Endothelial cell of umbilical vein (primary cell): ENCODE results near the gene CLIC4. TPM values are rescaled to one million over a fixed set of nuclear protein-coding genes. Genes with fewer than 3 reads are reported as not detected.

Source experiments
- BruUV-seq: library from RNA; stranded (reverse); fragments of 400-500 nt; replicated peaks from 2 replicates; lab custom pipeline; 2021; lab: Mats Ljungman, UMichigan
- CTCF ChIA-PET: fragments of 300-600, 350-600 bp; sonication (Branson Sonifier 250); formaldehyde crosslinking; loops from one replicate; lab custom pipeline; 2021; ENCODE audit warnings: antibody characterized with exemption, inconsistent platforms; lab: Charles Lee
- POLR2A ChIA-PET: fragments of 300-600, 350-600 bp; sonication (Branson Sonifier 250); formaldehyde crosslinking; loops from one replicate; lab custom pipeline; 2021; ENCODE audit warnings: antibody characterized with exemption, inconsistent platforms; lab: Charles Lee
- DNase-seq: peaks from one replicate; pipeline ENCODE4 v3.0.0-alpha.2; 2011; ENCODE audit warnings: low read depth, low spot score
- FAIRE-seq: peaks from 2 replicates; lab custom pipeline; 2011; peaks lifted over from hg19 to GRCh38; lab: Jason Lieb, UNC
- H2AFZ ChIP-seq: 2 replicates; pipeline ENCODE4 v1.6.0; 2012; ENCODE audit warnings: low read depth, low read length, control low read depth, inconsistent platforms
- H3K27ac ChIP-seq: 2 replicates; pipeline ENCODE4 v1.5.1; 2011; ENCODE audit warnings: low read depth, mild to moderate bottlenecking, control low read depth, low read length, moderate library complexity; ENCODE audit not compliant: insufficient read depth
- H3K27me3 ChIP-seq, 2 experiments: 2 replicates each; pipeline versions ENCODE4 v1.6.0 to v1.6.1; 2011; ENCODE audit warnings: low read length in 2 of 2, mixed read lengths in 1 of 2; ENCODE audit not compliant: control insufficient read depth in 2 of 2, insufficient read depth in 2 of 2
- H3K36me3 ChIP-seq, 2 experiments: 2 replicates in 1 of 2; 3 replicates in 1 of 2; pipeline ENCODE4 v1.5.1; 2011; ENCODE audit warnings: low read length in 2 of 2, mild to moderate bottlenecking in 1 of 2, moderate library complexity in 1 of 2; ENCODE audit not compliant: control insufficient read depth in 2 of 2, insufficient read depth in 2 of 2; ENCODE audit errors: extremely low read depth in 1 of 2
- H3K4me1 ChIP-seq: 3 replicates; pipeline ENCODE4 v1.5.1; 2011; ENCODE audit warnings: mild to moderate bottlenecking, low read length; ENCODE audit not compliant: control insufficient read depth, insufficient read depth; ENCODE audit errors: extremely low read depth
- H3K4me2 ChIP-seq: 2 replicates; pipeline ENCODE4 v1.6.1; 2011; ENCODE audit warnings: low read length, control low read depth, mixed read lengths; ENCODE audit not compliant: insufficient read depth
- H3K4me3 ChIP-seq, 3 experiments: fragments of 200-600 bp in 1 of 3; sonication (generic), shearing (Covaris generic) in 1 of 3; replicated peaks in 1 of 3; 2 replicates each; pipeline ENCODE4 v1.5.1; 2011 to 2016; ENCODE audit warnings: control low read depth in 3 of 3, low read length in 3 of 3, mild to moderate bottlenecking in 2 of 3, inconsistent platforms in 1 of 3, low read depth in 1 of 3, moderate library complexity in 1 of 3; ENCODE audit not compliant: insufficient read depth in 1 of 3
- H3K79me2 ChIP-seq: 2 replicates; pipeline ENCODE4 v1.6.0; 2012; ENCODE audit warnings: low read length, inconsistent platforms; ENCODE audit not compliant: control insufficient read depth, insufficient read depth
- H3K9ac ChIP-seq: replicated peaks from 2 replicates; pipeline ENCODE3; 2011; ENCODE audit warnings: low read length, control low read depth; ENCODE audit not compliant: insufficient read depth; ENCODE audit errors: extremely low read depth
- H3K9me1 ChIP-seq: replicated peaks from 3 replicates; pipeline ENCODE4 v1.6.0; 2011; ENCODE audit warnings: mild to moderate bottlenecking, low read length; ENCODE audit not compliant: control insufficient read depth, insufficient read depth; ENCODE audit errors: extremely low read depth
- H3K9me3 ChIP-seq: replicated peaks from 2 replicates; pipeline ENCODE4 v1.5.1; 2012; ENCODE audit warnings: low read length, inconsistent platforms; ENCODE audit not compliant: control insufficient read depth, insufficient read depth
- H4K20me1 ChIP-seq: replicated peaks from 2 replicates; pipeline ENCODE3; 2011; ENCODE audit warnings: mild to moderate bottlenecking, low read length; ENCODE audit not compliant: control insufficient read depth, insufficient read depth; ENCODE audit errors: extremely low read depth
- EZH2 ChIP-seq: IDR thresholded peaks from 2 replicates; pipeline ENCODE4 v1.6.1; 2012; ENCODE audit warnings: borderline replicate concordance, low read depth, mild to moderate bottlenecking, moderate library complexity, low read length, inconsistent platforms; ENCODE audit not compliant: severe bottlenecking
- FOS ChIP-seq: IDR thresholded peaks from 2 replicates; pipeline ENCODE4 v1.6.1; 2011; ENCODE audit warnings: mild to moderate bottlenecking, low read length, moderate library complexity, borderline replicate concordance; ENCODE audit not compliant: insufficient read depth
- GATA2 ChIP-seq: IDR thresholded peaks from 2 replicates; pipeline ENCODE4 v1.7.0; 2011; ENCODE audit warnings: low read depth, mild to moderate bottlenecking, moderate library complexity, mixed read lengths, low read length; ENCODE audit not compliant: insufficient read length, insufficient read depth
- JUN ChIP-seq: IDR thresholded peaks from 2 replicates; pipeline ENCODE4 v1.6.1; 2011; ENCODE audit warnings: borderline replicate concordance, low read depth; ENCODE audit not compliant: insufficient read length, insufficient read depth
- MYC ChIP-seq: IDR thresholded peaks from one replicate; pipeline ENCODE4 v1.6.1; 2011; ENCODE audit warnings: mild to moderate bottlenecking, low read depth, low read length
- POLR2A ChIP-seq: IDR thresholded peaks from 2 replicates; pipeline ENCODE4 v1.6.1; 2012; ENCODE audit warnings: low read depth, mild to moderate bottlenecking, control low read depth, low read length
- POLR2AphosphoS5 ChIP-seq: IDR thresholded peaks from 2 replicates; pipeline ENCODE4 v1.6.1; 2012; ENCODE audit warnings: low read depth, mild to moderate bottlenecking, control low read depth, low read length, moderate library complexity; ENCODE audit not compliant: insufficient read depth
- dilution Hi-C: fragments of 300-500 bp; cut with MboI; formaldehyde crosslinking; loops from one replicate; pipeline ENCODE4 v1.15.0; 2019; ENCODE audit warnings: low sequenced_read_pairs; ENCODE audit not compliant: extremely low pct_ligation_motif_present
- intact Hi-C: fragments of 100-400 bp; cut with micrococcal nuclease; formaldehyde crosslinking; loops from one replicate; pipeline ENCODE4 v1.10.0; 2022
- polyA plus RNA-seq, 4 experiments: library from polyadenylated mRNA; depleted of rRNA in 3 of 4; stranded (reverse) in 3 of 4; unstranded in 1 of 4; fragments of >200 nt; gene quantifications; 2 replicates each; pipeline versions ENCODE4 v1.2.1 to v1.2.3, GENCODE V29; 2011 to 2012; ENCODE audit warnings: missing spikeins in 1 of 4
- total RNA-seq: library from RNA; stranded (reverse); gene quantifications from 2 replicates; pipeline ENCODE4 v1.2.3, GENCODE V29; 2021
- TF ChIP-seq, protein P1 (sequence below): IDR thresholded peaks from 2 replicates; pipeline ENCODE4 v1.6.1; 2011; ENCODE audit not compliant: insufficient read depth, insufficient read length
- TF ChIP-seq, protein P2 (sequence below), 2 donors: IDR thresholded peaks; 1 replicate in 1 of 2; 2 replicates in 1 of 2; pipeline ENCODE4 v1.5.1; 2011; ENCODE audit warnings: low read length in 2 of 2, mild to moderate bottlenecking in 2 of 2, moderate library complexity in 2 of 2, control low read depth in 1 of 2, inconsistent platforms in 1 of 2, low read depth in 1 of 2; ENCODE audit not compliant: insufficient read depth in 1 of 2; ENCODE audit errors: extremely low read depth in 1 of 2

The CLIC4 gene
- total and polyA plus RNA-seq, 2 donors (not counting 3 experiments of a cell fraction or from before 2014, with no cell fraction given) = 97.5 to 330 TPM

GRCh38 chr1:24724345-24725208 lies 20.7 kb upstream of the CLIC4 start:
- Histone ChIP-seq H3K9ac (peak overlapping the region; percentile 2), H3K36me3 (no peaks in the 10 kb centered on the region), H3K4me2 (peak overlapping the region; percentile 47), H3K4me3 (peak overlapping the region in 1 of 3 experiments; percentile 16), H3K27me3 (no peaks in the 10 kb centered on the region), H3K79me2 (no peaks in the 10 kb centered on the region), H3K27ac (peak overlapping the region; percentile 86), H3K4me1 (peaks cover 44% of the 10 kb centered on the region), H2AFZ (peak overlapping the region; percentile 91), H4K20me1 (no peaks in the 10 kb centered on the region), H3K9me3 (no peaks in the 10 kb centered on the region), H3K9me1 (no peaks in the 10 kb centered on the region)
- intact Hi-C loops (loop anchor here (1.0 to 5.0 kb wide), 4 partner anchors 19 to 767 kb away; partner anchors contain the start of genes CLIC4 and PNRC2), dilution Hi-C loops (no loop called here)
- CTCF ChIA-PET = interaction anchor here (0.9 to 3.2 kb wide), 14 partner anchors 20 to 110 kb away, joined by 3 to 28 read pairs (median 5); partner anchors contain the start of gene CLIC4
- POLR2A ChIA-PET = interaction anchor here (0.6 to 4.1 kb wide), 7 partner anchors 11 to 106 kb away, joined by 3 to 42 read pairs (median 4); partner anchors contain the start of gene CLIC4
- TF ChIP-seq FOS = no peak
- no peak for TF ChIP-seq POLR2AphosphoS5
- TF ChIP-seq, protein P1, sequence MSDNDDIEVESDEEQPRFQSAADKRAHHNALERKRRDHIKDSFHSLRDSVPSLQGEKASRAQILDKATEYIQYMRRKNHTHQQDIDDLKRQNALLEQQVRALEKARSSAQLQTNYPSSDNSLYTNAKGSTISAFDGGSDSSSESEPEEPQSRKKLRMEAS = peak; percentile 72
- no peak for TF ChIP-seq MYC
- no peak for TF ChIP-seq EZH2
- TF ChIP-seq, protein P2, sequence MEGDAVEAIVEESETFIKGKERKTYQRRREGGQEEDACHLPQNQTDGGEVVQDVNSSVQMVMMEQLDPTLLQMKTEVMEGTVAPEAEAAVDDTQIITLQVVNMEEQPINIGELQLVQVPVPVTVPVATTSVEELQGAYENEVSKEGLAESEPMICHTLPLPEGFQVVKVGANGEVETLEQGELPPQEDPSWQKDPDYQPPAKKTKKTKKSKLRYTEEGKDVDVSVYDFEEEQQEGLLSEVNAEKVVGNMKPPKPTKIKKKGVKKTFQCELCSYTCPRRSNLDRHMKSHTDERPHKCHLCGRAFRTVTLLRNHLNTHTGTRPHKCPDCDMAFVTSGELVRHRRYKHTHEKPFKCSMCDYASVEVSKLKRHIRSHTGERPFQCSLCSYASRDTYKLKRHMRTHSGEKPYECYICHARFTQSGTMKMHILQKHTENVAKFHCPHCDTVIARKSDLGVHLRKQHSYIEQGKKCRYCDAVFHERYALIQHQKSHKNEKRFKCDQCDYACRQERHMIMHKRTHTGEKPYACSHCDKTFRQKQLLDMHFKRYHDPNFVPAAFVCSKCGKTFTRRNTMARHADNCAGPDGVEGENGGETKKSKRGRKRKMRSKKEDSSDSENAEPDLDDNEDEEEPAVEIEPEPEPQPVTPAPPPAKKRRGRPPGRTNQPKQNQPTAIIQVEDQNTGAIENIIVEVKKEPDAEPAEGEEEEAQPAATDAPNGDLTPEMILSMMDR (IDR thresholded peaks at IDR 0.05; ENCODE audit: extremely low read depth in 1 of 2, insufficient read depth in 1 of 2, low read depth in 1 of 2, low read length in 2 of 2) = no peak
- TF ChIP-seq POLR2A = peak; percentile 68
- no peak for TF ChIP-seq JUN
- TF ChIP-seq GATA2 = no peak
- DNase-seq = peak; percentile 90
- no TSS peak for BruUV-seq
- FAIRE-seq = no peak
